Stimulated activated naive CD4-positive, alpha-beta T cell (primary cell): Measurements from ENCODE around the gene ATF3.
A peak's percentile ranks its signal among the peaks of the same experiment; 100 is the strongest.

Source experiments
- DNase-seq, 6 experiments: peaks; one replicate each; lab custom pipeline; 2025; lab: John Stamatoyannopoulos, UW

Gene ATF3

GRCh38 chr1:212608959-212609700 lies 569 bp downstream of the ATF3 start:
- DNase-seq = peak in 5 of 6 experiments; percentile 19 to 63 (median 50)

GRCh38 chr1:212609701-212610574 lies 1.4 kb downstream of the ATF3 start:
- peak in 2 of 6 experiments; percentile 8 to 55 for DNase-seq

- DNase-seq = no peak
These were observed 2.0 kb downstream of the ATF3 start for GRCh38 chr1:212610575-212610967.

GRCh38 chr1:212611000-212611948 lies 2.7 kb downstream of the ATF3 start:
- DNase-seq = no peak

- DNase-seq = no peak
These were observed 3.7 kb downstream of the ATF3 start for GRCh38 chr1:212612041-212612961.

GRCh38 chr1:212613440-212614335 lies 5.1 kb downstream of the ATF3 start:
- no peak for DNase-seq

- no peak for DNase-seq
These were observed 6.1 kb downstream of the ATF3 start for GRCh38 chr1:212614453-212615200.

GRCh38 chr1:212615201-212615470 lies 6.6 kb downstream of the ATF3 start:
- DNase-seq = no peak

- DNase-seq = no peak
These were observed 10.1 kb downstream of the ATF3 start for GRCh38 chr1:212618466-212619210.

GRCh38 chr1:212620293-212620692 lies 11.7 kb downstream of the ATF3 start:
- DNase-seq = no peak

GRCh38 chr1:212621043-212621948 lies 12.7 kb downstream of the ATF3 start:
- no peak for DNase-seq

GRCh38 chr1:212621949-212622305 lies 13.4 kb downstream of the ATF3 start:
- no peak for DNase-seq

- no peak for DNase-seq
These were observed 13.9 kb downstream of the ATF3 start for GRCh38 chr1:212622467-212622866.

GRCh38 chr1:212622906-212623305 lies 14.3 kb downstream of the ATF3 start:
- DNase-seq = no peak

GRCh38 chr1:212623603-212624002 lies 15.0 kb downstream of the ATF3 start:
- no peak for DNase-seq

GRCh38 chr1:212624976-212625501 lies 16.5 kb downstream of the ATF3 start:
- no peak for DNase-seq

- no peak for DNase-seq
These were observed 17.4 kb downstream of the ATF3 start for GRCh38 chr1:212625781-212626450.
